Measurements from ENCODE around the gene LYRM9. TPM values are rescaled to one million over a fixed set of nuclear protein-coding genes. Genes with fewer than 3 reads are reported as not detected.

The LYRM9 gene
- total RNA-seq, 2 donors from 2014 or later = 5.8 to 8.3 TPM

- H3K4me3 Mint-ChIP-seq = no peak overlapping the region
Measured at GRCh38 chr17:27862840-27863239, 30.3 kb downstream of the LYRM9 start.

GRCh38 chr17:27862004-27862403 lies 31.2 kb downstream of the LYRM9 start:
- Histone ChIP-seq H3K27me3 (ENCODE audit: control insufficient read depth, insufficient read depth, low read length, poor library complexity, severe bottlenecking) (no peaks in the 10 kb centered on the region), H3K9ac (ENCODE audit: extremely low read depth, low read length, poor library complexity, severe bottlenecking) (no peak overlapping the region), H3K4me3 (ENCODE audit: low read length) (no peak overlapping the region), H3K27ac (ENCODE audit: low read depth, low read length) (no peak overlapping the region), H3K4me1 (ENCODE audit: control insufficient read depth, insufficient read depth, low read length) (peaks cover 7% of the 10 kb centered on the region), H3K36me3 (ENCODE audit: control insufficient read depth, insufficient read depth, low read length) (no peaks in the 10 kb centered on the region), H3K9me3 (ENCODE audit: control insufficient read depth, low read length) (no peaks in the 10 kb centered on the region)
- H3K27me3 Mint-ChIP-seq (ENCODE audit: insufficient read depth) = peaks cover 3% of the 10 kb centered on the region
- H3K9me3 Mint-ChIP-seq = no peaks in the 10 kb centered on the region
- peaks cover 16% of the 10 kb centered on the region for H3K4me1 Mint-ChIP-seq
- H3K36me3 Mint-ChIP-seq (ENCODE audit: low read depth) = no peaks in the 10 kb centered on the region
- H3K4me3 Mint-ChIP-seq = no peak overlapping the region
- WGBS, 2 experiments (ENCODE audit: insufficient coverage in 1 of 2, insufficient read length in 1 of 2) = 96 to 100% methylated on average over 3 to 4 of the region's 4 CpGs
- H3K27ac Mint-ChIP-seq = no peak overlapping the region
- TF ChIP-seq CTCF (conservative IDR thresholded peaks at IDR 0.05) = no peak
- no peak for DNase-seq

More at GRCh38 chr17:27862840-27863239, 30.3 kb downstream of the LYRM9 start:
- peaks cover 7% of the 10 kb centered on the region for H3K4me1 ChIP-seq (ENCODE audit: control insufficient read depth, insufficient read depth, low read length)
- H3K9me3 ChIP-seq (ENCODE audit: control insufficient read depth, low read length) = no peaks in the 10 kb centered on the region
- WGBS, 2 experiments (ENCODE audit: insufficient coverage in 1 of 2, insufficient read length in 1 of 2) = 86 to 100% methylated on average over 2 to 4 of the region's 4 CpGs
- H3K36me3 ChIP-seq (ENCODE audit: control insufficient read depth, insufficient read depth, low read length) = no peaks in the 10 kb centered on the region
- H3K27ac ChIP-seq (ENCODE audit: low read depth, low read length) = no peak overlapping the region
- TF ChIP-seq CTCF (conservative IDR thresholded peaks at IDR 0.05) = no peak
- no peaks in the 10 kb centered on the region for H3K9me3 Mint-ChIP-seq
- no peaks in the 10 kb centered on the region for H3K27me3 ChIP-seq (ENCODE audit: control insufficient read depth, insufficient read depth, low read length, poor library complexity, severe bottlenecking)
- peaks cover 16% of the 10 kb centered on the region for H3K4me1 Mint-ChIP-seq
- no peaks in the 10 kb centered on the region for H3K36me3 Mint-ChIP-seq (ENCODE audit: low read depth)
- DNase-seq = no peak
- H3K4me3 ChIP-seq (ENCODE audit: low read length) = no peak overlapping the region
- H3K27ac Mint-ChIP-seq = no peak overlapping the region
- H3K27me3 Mint-ChIP-seq (ENCODE audit: insufficient read depth) = peaks cover 3% of the 10 kb centered on the region
- no peak overlapping the region for H3K9ac ChIP-seq (ENCODE audit: extremely low read depth, low read length, poor library complexity, severe bottlenecking)

- peaks cover 3% of the 10 kb centered on the region for H3K27me3 Mint-ChIP-seq (ENCODE audit: insufficient read depth)
- no peak for TF ChIP-seq CTCF (conservative IDR thresholded peaks at IDR 0.05)
- no peak overlapping the region for H3K4me3 Mint-ChIP-seq
- H3K27ac Mint-ChIP-seq = no peak overlapping the region
- H3K9me3 ChIP-seq (ENCODE audit: control insufficient read depth, low read length) = no peaks in the 10 kb centered on the region
- H3K27me3 ChIP-seq (ENCODE audit: control insufficient read depth, insufficient read depth, low read length, poor library complexity, severe bottlenecking) = no peaks in the 10 kb centered on the region
- H3K27ac ChIP-seq (ENCODE audit: low read depth, low read length) = no peak overlapping the region
- 82 to 93% methylated on average over 2 to 3 of the region's 3 CpGs for WGBS, 2 experiments (ENCODE audit: insufficient coverage in 1 of 2, insufficient read length in 1 of 2)
- H3K9ac ChIP-seq (ENCODE audit: extremely low read depth, low read length, poor library complexity, severe bottlenecking) = no peak overlapping the region
- DNase-seq = no peak
- no peaks in the 10 kb centered on the region for H3K36me3 Mint-ChIP-seq (ENCODE audit: low read depth)
- H3K9me3 Mint-ChIP-seq = no peaks in the 10 kb centered on the region
- H3K4me1 Mint-ChIP-seq = peaks cover 16% of the 10 kb centered on the region
- no peaks in the 10 kb centered on the region for H3K36me3 ChIP-seq (ENCODE audit: control insufficient read depth, insufficient read depth, low read length)
- H3K4me1 ChIP-seq (ENCODE audit: control insufficient read depth, insufficient read depth, low read length) = peaks cover 7% of the 10 kb centered on the region
- H3K4me3 ChIP-seq (ENCODE audit: low read length) = no peak overlapping the region
Measured at GRCh38 chr17:27860971-27861664, 32.0 kb downstream of the LYRM9 start.

Data from endodermal cell (in vitro differentiated cells).